Activated T-helper 1 cell treated with anti-CD3 and anti-CD28 coated beads, Interleukin-12 subunit alpha, Interleukin-12 subunit beta, Interleukin-2, Interleukin-4 antibody, amounts not matched to agents 30 ng/mL and 10 ng/mL and 1 ng/mL, durations not matched to agents 14 hours and 24 hours and 36 hours (primary cell): ENCODE results near the gene LMO1. TPM values are rescaled to one million over a fixed set of nuclear protein-coding genes. Genes with fewer than 3 reads are reported as not detected.

ENCODE experiments used
- DNase-seq: peaks from one replicate; pipeline ENCODE4 v3.0.0; 2021; ENCODE audit warnings: low spot score
- H3K27ac Mint-ChIP-seq: one replicate; pipeline ENCODE4 v1.8.0; 2021; ENCODE audit warnings: mild to moderate bottlenecking, mixed read lengths
- H3K27me3 Mint-ChIP-seq: one replicate; pipeline ENCODE4 v1.8.0; 2022; ENCODE audit warnings: mild to moderate bottlenecking, moderate library complexity, mixed read lengths; ENCODE audit not compliant: insufficient read depth
- H3K36me3 Mint-ChIP-seq: one replicate; pipeline ENCODE4 v1.8.0; 2021; ENCODE audit warnings: low read depth, mixed read lengths
- H3K4me1 Mint-ChIP-seq: one replicate; pipeline ENCODE4 v1.8.0; 2021; ENCODE audit warnings: low read depth, mixed read lengths
- H3K4me3 Mint-ChIP-seq: one replicate; pipeline ENCODE4 v1.8.0; 2021; ENCODE audit warnings: mild to moderate bottlenecking, moderate library complexity, mixed read lengths
- H3K9me3 Mint-ChIP-seq: one replicate; pipeline ENCODE4 v1.8.0; 2021; ENCODE audit warnings: mixed read lengths
- intact Hi-C: fragments of 100-400 bp; cut with micrococcal nuclease; formaldehyde crosslinking; loops from one replicate; pipeline ENCODE4 v1.15.1; 2024
- total RNA-seq: library from RNA; stranded (reverse); gene quantifications from 2 replicates; pipeline ENCODE4 v1.2.3, GENCODE V29; 2022

LMO1 gene
- total RNA-seq, 1 donor from 2014 or later, result not detected

- H3K4me1 Mint-ChIP-seq, result peaks cover 9% of the 10 kb centered on the region
- peaks cover 72% of the 10 kb centered on the region for H3K27me3 Mint-ChIP-seq
- H3K4me3 Mint-ChIP-seq, result no peak overlapping the region
- no peaks in the 10 kb centered on the region for H3K36me3 Mint-ChIP-seq
- intact Hi-C loops, result no loop called here
- no peaks in the 10 kb centered on the region for H3K9me3 Mint-ChIP-seq
- no peak overlapping the region for H3K27ac Mint-ChIP-seq
- DNase-seq, result no peak
Measured at GRCh38 chr11:8267280-8267679, 3.6 kb upstream of the LMO1 start.

- no peaks in the 10 kb centered on the region for H3K9me3 Mint-ChIP-seq
- no peaks in the 10 kb centered on the region for H3K36me3 Mint-ChIP-seq
- H3K27ac Mint-ChIP-seq, result no peak overlapping the region
- H3K27me3 Mint-ChIP-seq, result peaks cover 73% of the 10 kb centered on the region
- intact Hi-C loops, result no loop called here
- H3K4me1 Mint-ChIP-seq, result peaks cover 9% of the 10 kb centered on the region
- no peak for DNase-seq
- H3K4me3 Mint-ChIP-seq, result no peak overlapping the region
Measured at GRCh38 chr11:8266246-8267241, 2.9 kb upstream of the LMO1 start.

GRCh38 chr11:8265681-8266241, 2.1 kb upstream of the LMO1 start:
- no peaks in the 10 kb centered on the region for H3K9me3 Mint-ChIP-seq
- no peak overlapping the region for H3K27ac Mint-ChIP-seq
- intact Hi-C loops, result no loop called here
- no peak overlapping the region for H3K4me3 Mint-ChIP-seq
- no peaks in the 10 kb centered on the region for H3K36me3 Mint-ChIP-seq
- peaks cover 9% of the 10 kb centered on the region for H3K4me1 Mint-ChIP-seq
- peaks cover 74% of the 10 kb centered on the region for H3K27me3 Mint-ChIP-seq
- DNase-seq, result no peak

GRCh38 chr11:8263109-8263768, 439 bp downstream of the LMO1 start:
- peaks cover 9% of the 10 kb centered on the region for H3K4me1 Mint-ChIP-seq
- H3K9me3 Mint-ChIP-seq, result no peaks in the 10 kb centered on the region
- peak overlapping the region; percentile 24 for H3K27ac Mint-ChIP-seq
- DNase-seq, result no peak
- intact Hi-C loops, result loop anchor here (1.0 to 5.0 kb wide), 4 partner anchors 16 to 256 kb away; no protein-coding TSS in a partner anchor
- H3K27me3 Mint-ChIP-seq, result peaks cover 59% of the 10 kb centered on the region
- H3K4me3 Mint-ChIP-seq, result peak overlapping the region; percentile 73
- no peaks in the 10 kb centered on the region for H3K36me3 Mint-ChIP-seq

GRCh38 chr11:8262552-8263108, 1.0 kb downstream of the LMO1 start:
- H3K27me3 Mint-ChIP-seq, result peaks cover 59% of the 10 kb centered on the region
- no peaks in the 10 kb centered on the region for H3K9me3 Mint-ChIP-seq
- no peak overlapping the region for H3K4me3 Mint-ChIP-seq
- peaks cover 9% of the 10 kb centered on the region for H3K4me1 Mint-ChIP-seq
- no peak overlapping the region for H3K27ac Mint-ChIP-seq
- intact Hi-C loops, result loop anchor here (1.0 to 5.0 kb wide), 4 partner anchors 15 to 255 kb away; no protein-coding TSS in a partner anchor
- DNase-seq, result no peak
- no peaks in the 10 kb centered on the region for H3K36me3 Mint-ChIP-seq

GRCh38 chr11:8261921-8262551, 1.6 kb downstream of the LMO1 start:
- no peak overlapping the region for H3K4me3 Mint-ChIP-seq
- H3K9me3 Mint-ChIP-seq, result no peaks in the 10 kb centered on the region
- no peak for DNase-seq
- H3K36me3 Mint-ChIP-seq, result no peaks in the 10 kb centered on the region
- peaks cover 9% of the 10 kb centered on the region for H3K4me1 Mint-ChIP-seq
- intact Hi-C loops, result loop anchor here (5.0 kb wide), 1 partner anchor 255 kb away; no protein-coding TSS in a partner anchor
- H3K27ac Mint-ChIP-seq, result no peak overlapping the region
- H3K27me3 Mint-ChIP-seq, result peaks cover 60% of the 10 kb centered on the region

- intact Hi-C loops, result loop anchor here (5.0 kb wide), 1 partner anchor 254 kb away; no protein-coding TSS in a partner anchor
- Mint-ChIP-seq H3K36me3 (no peaks in the 10 kb centered on the region), H3K27me3 (peaks cover 54% of the 10 kb centered on the region), H3K27ac (no peak overlapping the region), H3K4me1 (peaks cover 9% of the 10 kb centered on the region), H3K9me3 (no peaks in the 10 kb centered on the region), H3K4me3 (no peak overlapping the region)
- DNase-seq, result no peak
Measured at GRCh38 chr11:8261291-8261690, 2.4 kb downstream of the LMO1 start.

GRCh38 chr11:8260202-8260966, 3.3 kb downstream of the LMO1 start:
- intact Hi-C loops, result loop anchor here (5.0 kb wide), 1 partner anchor 253 kb away; no protein-coding TSS in a partner anchor
- Mint-ChIP-seq H3K27ac (no peak overlapping the region), H3K27me3 (peaks cover 49% of the 10 kb centered on the region), H3K9me3 (no peaks in the 10 kb centered on the region), H3K4me3 (no peak overlapping the region), H3K36me3 (no peaks in the 10 kb centered on the region), H3K4me1 (peaks cover 9% of the 10 kb centered on the region)
- no peak for DNase-seq

GRCh38 chr11:8259306-8259959, 4.2 kb downstream of the LMO1 start:
- H3K36me3 Mint-ChIP-seq, result no peaks in the 10 kb centered on the region
- intact Hi-C loops, result no loop called here
- H3K4me1 Mint-ChIP-seq, result peaks cover 9% of the 10 kb centered on the region
- H3K4me3 Mint-ChIP-seq, result no peak overlapping the region
- H3K27ac Mint-ChIP-seq, result no peak overlapping the region
- no peaks in the 10 kb centered on the region for H3K9me3 Mint-ChIP-seq
- peaks cover 40% of the 10 kb centered on the region for H3K27me3 Mint-ChIP-seq
- DNase-seq, result no peak

GRCh38 chr11:8258784-8259183, 4.9 kb downstream of the LMO1 start:
- peaks cover 33% of the 10 kb centered on the region for H3K27me3 Mint-ChIP-seq
- intact Hi-C loops, result no loop called here
- no peak overlapping the region for H3K4me3 Mint-ChIP-seq
- no peak overlapping the region for H3K27ac Mint-ChIP-seq
- H3K4me1 Mint-ChIP-seq, result peaks cover 4% of the 10 kb centered on the region
- H3K36me3 Mint-ChIP-seq, result no peaks in the 10 kb centered on the region
- no peak for DNase-seq
- H3K9me3 Mint-ChIP-seq, result no peaks in the 10 kb centered on the region

- DNase-seq, result no peak
- peaks cover 28% of the 10 kb centered on the region for H3K27me3 Mint-ChIP-seq
- intact Hi-C loops, result no loop called here
- H3K36me3 Mint-ChIP-seq, result no peaks in the 10 kb centered on the region
- no peaks in the 10 kb centered on the region for H3K4me1 Mint-ChIP-seq
- H3K27ac Mint-ChIP-seq, result no peak overlapping the region
- no peaks in the 10 kb centered on the region for H3K9me3 Mint-ChIP-seq
- H3K4me3 Mint-ChIP-seq, result no peak overlapping the region
Measured at GRCh38 chr11:8258289-8258688, 5.4 kb downstream of the LMO1 start.
